ENCODE measurements around the gene MAP2. TPM values are rescaled to one million over a fixed set of nuclear protein-coding genes. Genes with fewer than 3 reads are reported as not detected.

The MAP2 gene
- total RNA-seq, 1 experiment from 2014 or later, result 7.6 TPM

DNA sequence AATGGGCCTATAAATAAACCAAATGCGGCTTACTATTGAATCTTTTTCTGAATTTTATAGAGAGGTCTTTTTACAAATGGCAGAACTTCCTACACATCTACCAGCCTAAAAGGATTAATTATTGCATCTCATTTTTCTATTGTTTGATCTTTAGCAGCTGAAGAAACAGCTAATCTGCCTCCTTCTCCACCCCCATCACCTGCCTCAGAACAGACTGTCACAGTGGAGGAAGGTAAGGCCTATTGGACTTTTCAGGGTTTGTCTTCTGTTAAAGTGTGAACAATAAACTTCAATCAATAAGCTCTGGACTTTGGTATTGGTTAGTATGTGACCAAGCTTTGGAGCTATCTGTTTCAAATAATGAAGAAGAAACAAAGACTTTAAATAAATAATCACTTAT is 256.7 kb downstream of the MAP2 start (continued):
- no peak for TF ChIP-seq FOXJ3 (CRISPR knock-in tag; IDR thresholded peaks at IDR 0.05; ENCODE audit: borderline replicate concordance)

DNA sequence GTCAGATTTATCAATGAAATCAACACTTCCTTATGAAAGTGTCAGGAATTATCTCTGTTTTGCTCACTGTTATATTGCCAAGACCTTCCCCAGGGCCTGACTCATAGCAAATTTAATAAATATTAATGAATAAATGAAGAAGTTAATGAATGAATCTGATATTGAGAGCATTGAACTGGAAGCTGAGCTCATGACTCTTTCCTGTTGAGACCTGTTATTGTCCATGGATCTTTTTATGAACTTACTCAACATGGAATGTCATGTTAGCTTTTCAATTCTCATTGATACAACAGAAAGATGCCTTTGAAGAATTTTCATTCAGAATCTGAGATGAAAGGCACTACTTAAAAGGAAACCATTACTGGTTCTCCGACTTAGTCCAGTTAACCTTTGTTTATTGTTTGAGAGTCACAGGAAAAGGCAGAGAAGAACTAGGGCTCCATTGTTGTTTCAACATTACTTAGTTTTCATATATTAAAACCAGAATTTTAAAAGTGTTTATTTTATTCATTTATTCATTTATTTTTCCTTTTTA is 257.4 kb downstream of the MAP2 start:
- CTCF ChIA-PET, result interaction anchor here (1.3 kb wide), 1 partner anchor 280 kb away, joined by 3 read pairs; no protein-coding TSS in a partner anchor
- H3K27me3 Mint-ChIP-seq (ENCODE audit: low read depth), result no peaks in the 10 kb centered on the region

DNA sequence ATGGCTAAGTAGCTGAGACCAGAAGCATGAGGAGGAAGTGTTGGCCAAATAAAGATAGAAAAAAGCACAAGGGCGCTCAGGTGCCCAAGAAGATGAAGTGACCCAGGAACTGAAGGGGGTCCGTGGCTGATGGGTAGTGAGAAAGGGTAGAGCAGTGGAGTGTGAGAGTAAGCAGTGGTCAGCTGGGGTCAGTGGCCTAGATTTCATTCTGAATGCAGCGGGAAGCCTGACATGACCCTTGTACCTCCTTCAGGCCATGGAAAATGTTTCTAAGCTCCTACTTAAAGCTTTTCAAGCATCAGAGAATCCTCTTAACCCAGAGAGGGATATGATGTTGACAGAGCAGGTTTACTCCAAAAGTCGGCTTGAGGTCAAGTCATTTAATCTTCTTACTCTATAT is 258.8 kb downstream of the MAP2 start:
- ChIA-PET POLR2A (no interaction called here), CTCF (no interaction called here)
- ATAC-seq, result no peak
- Mint-ChIP-seq H3K27ac (no peak overlapping the region), H3K4me1 (peaks cover 11% of the 10 kb centered on the region), H3K4me3 (no peak overlapping the region), H3K27me3 (ENCODE audit: low read depth) (no peaks in the 10 kb centered on the region), H3K9me3 (no peaks in the 10 kb centered on the region), H3K36me3 (no peaks in the 10 kb centered on the region)
- TF ChIP-seq NR3C1 (CRISPR knock-in tag; conservative IDR thresholded peaks at IDR 0.05; ENCODE audit: low read depth) (no peak), RORB (CRISPR knock-in tag; IDR thresholded peaks at IDR 0.05) (no peak), NR1H2 (CRISPR knock-in tag; IDR thresholded peaks at IDR 0.05) (no peak), ZNF671 (CRISPR knock-in tag; IDR thresholded peaks at IDR 0.05) (no peak), TEAD4 (CRISPR knock-in tag; IDR thresholded peaks at IDR 0.05) (no peak), TP53 (CRISPR knock-in tag; IDR thresholded peaks at IDR 0.05) (no peak)
- TF ChIP-seq, protein P1, sequence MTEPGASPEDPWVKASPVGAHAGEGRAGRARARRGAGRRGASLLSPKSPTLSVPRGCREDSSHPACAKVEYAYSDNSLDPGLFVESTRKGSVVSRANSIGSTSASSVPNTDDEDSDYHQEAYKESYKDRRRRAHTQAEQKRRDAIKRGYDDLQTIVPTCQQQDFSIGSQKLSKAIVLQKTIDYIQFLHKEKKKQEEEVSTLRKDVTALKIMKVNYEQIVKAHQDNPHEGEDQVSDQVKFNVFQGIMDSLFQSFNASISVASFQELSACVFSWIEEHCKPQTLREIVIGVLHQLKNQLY (CRISPR knock-in tag; IDR thresholded peaks at IDR 0.05), result no peak
- no peak for DNase-seq (ENCODE audit: low spot score)

More for the DNA sequence above, 257.4 kb downstream of the MAP2 start:
- DNase-seq (ENCODE audit: low spot score) (no peak), ATAC-seq (no peak)
- Mint-ChIP-seq H3K36me3 (no peaks in the 10 kb centered on the region), H3K27ac (no peak overlapping the region), H3K4me1 (no peaks in the 10 kb centered on the region), H3K4me3 (no peak overlapping the region), H3K9me3 (no peaks in the 10 kb centered on the region)
- POLR2A ChIA-PET, result no interaction called here
- TF ChIP-seq OVOL2 (CRISPR knock-in tag; IDR thresholded peaks at IDR 0.05; ENCODE audit: borderline replicate concordance) (no peak), GTF2I (CRISPR knock-in tag; conservative IDR thresholded peaks at IDR 0.05) (no peak), FOXJ3 (CRISPR knock-in tag; IDR thresholded peaks at IDR 0.05; ENCODE audit: borderline replicate concordance) (no peak), FOXK1 (CRISPR knock-in tag; IDR thresholded peaks at IDR 0.05) (no peak), ZNF317 (CRISPR knock-in tag; IDR thresholded peaks at IDR 0.05; ENCODE audit: borderline replicate concordance, low read depth) (no peak), MYBL2 (CRISPR knock-in tag; IDR thresholded peaks at IDR 0.05) (no peak), GABPB1 (CRISPR knock-in tag; IDR thresholded peaks at IDR 0.05) (no peak), ESRRA (CRISPR knock-in tag; IDR thresholded peaks at IDR 0.05; ENCODE audit: borderline replicate concordance) (no peak), FOXP1 (CRISPR knock-in tag; IDR thresholded peaks at IDR 0.05; ENCODE audit: borderline replicate concordance) (no peak), ZNF219 (CRISPR knock-in tag; IDR thresholded peaks at IDR 0.05; ENCODE audit: borderline replicate concordance) (no peak)
- TF ChIP-seq, protein P2, sequence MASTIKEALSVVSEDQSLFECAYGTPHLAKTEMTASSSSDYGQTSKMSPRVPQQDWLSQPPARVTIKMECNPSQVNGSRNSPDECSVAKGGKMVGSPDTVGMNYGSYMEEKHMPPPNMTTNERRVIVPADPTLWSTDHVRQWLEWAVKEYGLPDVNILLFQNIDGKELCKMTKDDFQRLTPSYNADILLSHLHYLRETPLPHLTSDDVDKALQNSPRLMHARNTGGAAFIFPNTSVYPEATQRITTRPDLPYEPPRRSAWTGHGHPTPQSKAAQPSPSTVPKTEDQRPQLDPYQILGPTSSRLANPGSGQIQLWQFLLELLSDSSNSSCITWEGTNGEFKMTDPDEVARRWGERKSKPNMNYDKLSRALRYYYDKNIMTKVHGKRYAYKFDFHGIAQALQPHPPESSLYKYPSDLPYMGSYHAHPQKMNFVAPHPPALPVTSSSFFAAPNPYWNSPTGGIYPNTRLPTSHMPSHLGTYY (CRISPR knock-in tag; IDR thresholded peaks at IDR 0.05), result no peak
- TF ChIP-seq, protein P3, sequence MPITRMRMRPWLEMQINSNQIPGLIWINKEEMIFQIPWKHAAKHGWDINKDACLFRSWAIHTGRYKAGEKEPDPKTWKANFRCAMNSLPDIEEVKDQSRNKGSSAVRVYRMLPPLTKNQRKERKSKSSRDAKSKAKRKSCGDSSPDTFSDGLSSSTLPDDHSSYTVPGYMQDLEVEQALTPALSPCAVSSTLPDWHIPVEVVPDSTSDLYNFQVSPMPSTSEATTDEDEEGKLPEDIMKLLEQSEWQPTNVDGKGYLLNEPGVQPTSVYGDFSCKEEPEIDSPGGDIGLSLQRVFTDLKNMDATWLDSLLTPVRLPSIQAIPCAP (CRISPR knock-in tag; IDR thresholded peaks at IDR 0.05), result no peak
- TF ChIP-seq, protein P4, sequence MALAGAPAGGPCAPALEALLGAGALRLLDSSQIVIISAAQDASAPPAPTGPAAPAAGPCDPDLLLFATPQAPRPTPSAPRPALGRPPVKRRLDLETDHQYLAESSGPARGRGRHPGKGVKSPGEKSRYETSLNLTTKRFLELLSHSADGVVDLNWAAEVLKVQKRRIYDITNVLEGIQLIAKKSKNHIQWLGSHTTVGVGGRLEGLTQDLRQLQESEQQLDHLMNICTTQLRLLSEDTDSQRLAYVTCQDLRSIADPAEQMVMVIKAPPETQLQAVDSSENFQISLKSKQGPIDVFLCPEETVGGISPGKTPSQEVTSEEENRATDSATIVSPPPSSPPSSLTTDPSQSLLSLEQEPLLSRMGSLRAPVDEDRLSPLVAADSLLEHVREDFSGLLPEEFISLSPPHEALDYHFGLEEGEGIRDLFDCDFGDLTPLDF (CRISPR knock-in tag; IDR thresholded peaks at IDR 0.05), result no peak
